A673 (cell line): ENCODE results near the gene FBXO34. TPM values are rescaled to one million over a fixed set of nuclear protein-coding genes. Genes with fewer than 3 reads are reported as not detected.

Experiments used
- BruUV-seq: library from RNA; stranded (reverse); fragments of 400-500 nt; replicated peaks from 2 replicates; lab custom pipeline; 2021; lab: Mats Ljungman, UMichigan
- CTCF ChIA-PET: fragments of 300-600 bp; sonication (Branson Sonifier 250); formaldehyde crosslinking; loops from one replicate; lab custom pipeline; 2022; ENCODE audit warnings: antibody characterized with exemption; lab: Charles Lee
- POLR2A ChIA-PET: fragments of 300-600 bp; sonication (Branson Sonifier 250); formaldehyde crosslinking; loops from one replicate; lab custom pipeline; 2022; ENCODE audit warnings: antibody characterized with exemption; ENCODE audit not compliant: low non-redundant PET; lab: Charles Lee
- DNase-seq: peaks from one replicate; pipeline ENCODE4 v3.0.0-alpha.2; 2015; ENCODE audit warnings: low spot score
- H3K27ac ChIP-seq: fragments of 200-600 bp; sonication (generic); 2 replicates; pipeline ENCODE4 v1.5.1; 2016; ENCODE audit warnings: mixed run types, low read depth, mild to moderate bottlenecking, mixed read lengths, antibody characterized with exemption, low read length; ENCODE audit not compliant: poor library complexity, severe bottlenecking
- H3K27me3 ChIP-seq: fragments of 200-600 bp; sonication (generic); replicated peaks from 2 replicates; pipeline ENCODE4 v1.6.1; 2017; ENCODE audit warnings: mixed run types, low read depth, mild to moderate bottlenecking, mixed read lengths, antibody characterized with exemption, low read length; ENCODE audit not compliant: insufficient read depth, poor library complexity
- H3K36me3 ChIP-seq: fragments of 200-600 bp; sonication (generic); 2 replicates; pipeline ENCODE4 v1.6.1; 2016; ENCODE audit warnings: mixed run types, mild to moderate bottlenecking, mixed read lengths, antibody characterized with exemption, low read length; ENCODE audit not compliant: insufficient read depth, poor library complexity, severe bottlenecking
- H3K4me1 ChIP-seq: fragments of 200-600 bp; sonication (generic); 2 replicates; pipeline ENCODE4 v1.6.1; 2017; ENCODE audit warnings: mixed run types, mild to moderate bottlenecking, mixed read lengths, antibody characterized with exemption, low read length; ENCODE audit not compliant: insufficient read depth, poor library complexity, severe bottlenecking
- H3K4me3 ChIP-seq: fragments of 200-600 bp; sonication (generic); 2 replicates; pipeline ENCODE4 v1.5.1; 2016; ENCODE audit warnings: low read depth, mixed run types, mild to moderate bottlenecking, mixed read lengths, low read length; ENCODE audit not compliant: poor library complexity, severe bottlenecking
- H3K9me3 ChIP-seq: fragments of 200-600 bp; sonication (generic); 2 replicates; pipeline ENCODE4 v1.6.1; 2016; ENCODE audit warnings: mixed run types, low read depth, mild to moderate bottlenecking, mixed read lengths, antibody characterized with exemption, low read length; ENCODE audit not compliant: poor library complexity, severe bottlenecking
- CTCF ChIP-seq: fragments of 300-800, 200-600 bp; sonication (generic); conservative IDR thresholded peaks from 2 replicates; pipeline ENCODE4 v1.5.1; 2017; ENCODE audit warnings: low read depth, mild to moderate bottlenecking, antibody characterized with exemption, low read length, moderate library complexity, mixed read lengths
- EZH2 ChIP-seq: fragments of 200-600 bp; sonication (generic); IDR thresholded peaks from 2 replicates; pipeline ENCODE4 v1.6.1; 2017; ENCODE audit warnings: borderline replicate concordance, low read depth, mild to moderate bottlenecking, mixed read lengths, antibody characterized with exemption, low read length; ENCODE audit not compliant: poor library complexity, severe bottlenecking
- intact Hi-C: fragments of 100-400 bp; cut with micrococcal nuclease; formaldehyde crosslinking; loops from one replicate; pipeline ENCODE4 v1.10.0; 2022; ENCODE audit not compliant: unreplicated experiment
- total RNA-seq: library from RNA; stranded (reverse); gene quantifications from 2 replicates; pipeline ENCODE4 v1.2.3, GENCODE V29; 2021

FBXO34 gene
- total RNA-seq, 1 experiment from 2014 or later, result 20.9 TPM

- no peak for DNase-seq
- Histone ChIP-seq H3K27me3 (no peaks in the 10 kb centered on the region), H3K9me3 (no peaks in the 10 kb centered on the region), H3K4me3 (no peak overlapping the region), H3K27ac (no peak overlapping the region), H3K36me3 (no peaks in the 10 kb centered on the region), H3K4me1 (peaks cover 14% of the 10 kb centered on the region)
- ChIA-PET CTCF (no interaction called here), POLR2A (no interaction called here)
- BruUV-seq, result no TSS peak
- intact Hi-C loops, result no loop called here
- TF ChIP-seq EZH2, result no peak
- no peak for TF ChIP-seq CTCF
Observed at GRCh38 chr14:55336691-55337090, 65.5 kb downstream of the FBXO34 start.

- peaks cover 18% of the 10 kb centered on the region for H3K4me1 ChIP-seq
- H3K4me3 ChIP-seq, result no peak overlapping the region
- POLR2A ChIA-PET, result no interaction called here
- H3K9me3 ChIP-seq, result no peaks in the 10 kb centered on the region
- no peaks in the 10 kb centered on the region for H3K27me3 ChIP-seq
- DNase-seq, result no peak
- intact Hi-C loops, result no loop called here
- no peak overlapping the region for H3K27ac ChIP-seq
- BruUV-seq, result no TSS peak
- TF ChIP-seq CTCF (no peak), EZH2 (no peak)
- H3K36me3 ChIP-seq, result no peaks in the 10 kb centered on the region
- CTCF ChIA-PET, result no interaction called here
Observed at GRCh38 chr14:55339770-55340169, 68.5 kb downstream of the FBXO34 start.

- no peak overlapping the region for H3K4me3 ChIP-seq
- H3K9me3 ChIP-seq, result no peaks in the 10 kb centered on the region
- H3K27ac ChIP-seq, result no peak overlapping the region
- H3K4me1 ChIP-seq, result peaks cover 18% of the 10 kb centered on the region
- TF ChIP-seq EZH2 (no peak), CTCF (no peak)
- ChIA-PET POLR2A (no interaction called here), CTCF (no interaction called here)
- no peaks in the 10 kb centered on the region for H3K36me3 ChIP-seq
- intact Hi-C loops, result no loop called here
- H3K27me3 ChIP-seq, result no peaks in the 10 kb centered on the region
- BruUV-seq, result no TSS peak
- no peak for DNase-seq
Observed at GRCh38 chr14:55340482-55340881, 69.3 kb downstream of the FBXO34 start.
